CD4-positive, alpha-beta T cell treated with Interleukin-15 for 4 hours (primary cell): ENCODE results near the gene MRPS27.
"Not testable (repeated sequence)": the region's sequence is repeated elsewhere in the genome, so short reads cannot be mapped to it uniquely, and the experiment has no call there.

ENCODE experiments used
- DNase-seq: peaks from one replicate; pipeline ENCODE4 v3.0.0-alpha.2; 2020; ENCODE audit warnings: low spot score

MRPS27 gene

DNA sequence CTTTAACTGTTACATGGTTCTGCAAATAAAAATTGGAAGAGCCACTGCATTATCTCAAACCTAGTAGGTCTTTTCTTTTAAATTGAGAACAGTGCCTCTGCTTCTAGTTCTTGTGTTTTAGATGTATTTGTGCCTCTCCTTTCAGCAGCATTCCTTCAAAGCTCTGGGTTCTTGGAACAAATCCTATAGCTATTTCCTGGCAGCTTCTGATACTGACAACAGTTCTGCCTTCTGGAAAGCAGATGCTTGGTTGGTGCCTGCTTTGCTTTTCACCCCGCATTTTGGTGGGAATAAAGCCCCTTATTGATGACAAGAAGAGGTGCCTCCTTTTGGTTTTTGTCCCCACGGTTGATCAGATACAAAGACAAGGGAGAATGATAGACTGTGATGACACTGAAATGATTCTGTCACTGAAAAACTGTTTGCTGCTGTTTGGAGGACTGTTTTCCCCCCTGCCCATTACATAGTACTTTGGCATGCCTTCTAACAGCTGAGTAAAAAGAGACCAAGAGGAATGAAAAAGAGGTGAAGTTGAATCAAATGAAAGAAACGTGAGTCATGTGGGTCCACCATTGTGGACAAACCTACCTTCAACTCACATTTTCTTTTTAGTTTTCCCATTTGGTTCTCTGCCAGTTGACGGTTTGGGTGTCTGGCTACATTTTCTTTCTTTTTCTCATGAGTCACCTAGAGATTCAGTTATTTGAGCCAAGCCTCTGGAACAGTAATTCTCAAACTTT, 5.7 kb upstream of the MRPS27 start:
- DNase-seq: no peak

DNA sequence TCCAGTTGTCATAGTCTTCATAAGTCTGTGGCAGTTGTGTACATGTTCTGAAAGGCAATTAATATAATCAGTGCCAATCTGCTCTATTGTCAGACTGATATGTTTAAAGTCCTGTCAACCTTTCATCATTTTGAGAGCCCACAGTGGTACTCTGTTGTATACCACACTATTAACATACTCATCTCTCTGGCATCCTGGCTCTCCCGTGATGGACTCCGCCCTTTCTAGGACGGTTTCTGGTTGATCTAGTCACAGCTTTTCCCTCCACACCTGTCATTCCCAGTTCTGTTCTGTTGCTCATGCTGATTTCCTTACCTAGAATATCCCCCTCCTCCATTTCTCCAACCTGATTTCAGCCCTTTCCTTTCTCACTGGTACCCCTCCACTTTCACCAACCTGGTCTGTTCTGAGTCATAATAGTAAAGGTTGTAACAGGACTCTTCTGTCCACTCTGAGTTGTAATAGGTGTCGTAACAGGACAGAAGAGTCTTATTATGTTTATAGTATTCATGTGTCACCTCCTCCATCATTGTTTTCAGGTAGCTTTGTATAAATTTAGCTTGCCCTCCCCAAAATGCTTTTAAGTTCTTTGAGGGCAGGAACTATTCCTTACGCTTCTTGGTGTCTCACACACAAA, 4.3 kb upstream of the MRPS27 start:
- DNase-seq: no peak

DNA sequence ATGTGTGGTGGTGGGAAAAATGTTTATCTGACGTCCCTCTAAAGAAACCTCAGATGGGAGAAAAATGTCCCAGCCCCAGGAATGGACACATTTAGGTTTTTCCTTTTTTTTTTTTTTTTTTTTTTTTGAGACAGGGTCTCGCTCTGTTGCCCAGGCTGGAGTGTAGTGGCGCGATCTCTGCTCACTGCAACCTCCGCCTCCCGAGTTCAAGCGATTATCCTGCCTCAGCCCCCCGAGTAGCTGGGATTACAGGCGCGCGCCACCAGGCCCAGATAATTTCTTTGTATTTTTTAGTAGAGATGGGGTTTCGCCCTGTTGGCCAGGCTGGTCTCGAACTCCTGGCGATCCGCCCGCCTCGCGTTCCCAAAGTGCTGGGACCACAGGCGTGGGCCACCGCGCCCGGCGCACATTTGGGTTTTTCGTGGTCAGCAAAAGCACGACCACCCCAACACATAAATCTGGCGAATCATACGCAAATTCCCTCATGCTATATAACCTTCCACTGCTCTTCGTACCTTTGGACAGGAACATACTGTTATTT, 535 bp downstream of the MRPS27 start:
- DNase-seq: not testable (repeated sequence)

DNA sequence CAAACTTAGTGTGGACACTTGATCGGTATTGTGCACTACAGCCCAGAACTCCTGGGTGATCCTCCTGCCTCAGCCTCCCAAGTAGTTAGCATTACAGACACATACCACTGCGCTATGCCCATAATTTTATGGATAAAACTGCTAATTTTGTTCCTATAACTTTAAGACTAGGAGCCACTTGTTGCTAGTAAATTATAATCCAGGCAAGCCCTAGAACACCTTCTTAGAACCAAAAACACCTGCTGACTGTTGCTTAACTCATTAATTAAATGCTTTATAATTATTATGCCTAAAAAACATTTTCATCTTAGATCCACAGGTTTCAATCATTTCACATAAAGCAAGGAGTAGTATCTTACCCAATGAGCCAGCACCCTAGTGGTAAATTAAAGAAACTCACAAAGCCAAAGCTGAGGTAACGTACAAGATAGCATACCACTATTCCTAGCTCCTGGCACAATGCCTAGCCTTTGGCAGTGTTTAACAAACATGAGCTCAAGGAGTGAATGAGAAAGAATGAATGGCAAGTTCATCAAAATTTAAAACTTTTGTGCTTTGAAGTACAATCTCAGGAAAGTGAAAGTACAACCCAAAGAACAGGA, 5.4 kb downstream of the MRPS27 start:
- no peak for DNase-seq

DNA sequence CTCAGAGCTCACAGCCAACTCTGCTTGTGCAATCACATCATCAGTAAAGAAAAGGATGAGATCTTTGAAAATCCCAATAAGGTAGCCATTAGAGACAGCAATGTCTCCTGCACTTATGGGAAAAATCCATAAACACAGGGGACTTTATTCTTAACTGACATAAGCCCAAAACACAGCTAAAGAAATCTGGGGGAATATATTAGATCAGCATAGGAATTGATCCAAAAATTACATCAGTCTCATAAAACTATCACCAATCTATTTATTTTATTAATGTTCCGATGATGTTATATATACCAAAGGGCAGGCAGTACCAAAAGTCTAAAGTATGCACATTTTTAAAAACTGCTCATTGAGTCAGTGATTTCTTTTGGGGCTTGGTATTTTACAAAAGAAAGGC, 6.9 kb downstream of the MRPS27 start:
- DNase-seq: no peak

DNA sequence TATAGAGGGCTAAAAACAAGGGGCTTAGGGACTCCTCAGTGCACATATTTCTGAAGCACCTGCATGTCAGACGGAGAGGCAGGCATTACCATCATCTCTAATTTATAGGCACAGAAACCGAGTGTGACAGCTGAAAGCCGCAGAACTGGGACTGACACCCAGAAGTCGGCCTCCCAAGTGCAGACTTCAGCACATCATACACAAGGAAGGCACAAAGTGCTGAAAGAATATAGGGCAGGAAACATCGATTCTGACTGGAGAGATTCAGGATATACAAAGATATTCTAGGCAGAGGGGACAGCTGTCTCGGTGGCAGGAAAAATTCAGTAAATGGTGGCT, 11.2 kb downstream of the MRPS27 start:
- no peak for DNase-seq

DNA sequence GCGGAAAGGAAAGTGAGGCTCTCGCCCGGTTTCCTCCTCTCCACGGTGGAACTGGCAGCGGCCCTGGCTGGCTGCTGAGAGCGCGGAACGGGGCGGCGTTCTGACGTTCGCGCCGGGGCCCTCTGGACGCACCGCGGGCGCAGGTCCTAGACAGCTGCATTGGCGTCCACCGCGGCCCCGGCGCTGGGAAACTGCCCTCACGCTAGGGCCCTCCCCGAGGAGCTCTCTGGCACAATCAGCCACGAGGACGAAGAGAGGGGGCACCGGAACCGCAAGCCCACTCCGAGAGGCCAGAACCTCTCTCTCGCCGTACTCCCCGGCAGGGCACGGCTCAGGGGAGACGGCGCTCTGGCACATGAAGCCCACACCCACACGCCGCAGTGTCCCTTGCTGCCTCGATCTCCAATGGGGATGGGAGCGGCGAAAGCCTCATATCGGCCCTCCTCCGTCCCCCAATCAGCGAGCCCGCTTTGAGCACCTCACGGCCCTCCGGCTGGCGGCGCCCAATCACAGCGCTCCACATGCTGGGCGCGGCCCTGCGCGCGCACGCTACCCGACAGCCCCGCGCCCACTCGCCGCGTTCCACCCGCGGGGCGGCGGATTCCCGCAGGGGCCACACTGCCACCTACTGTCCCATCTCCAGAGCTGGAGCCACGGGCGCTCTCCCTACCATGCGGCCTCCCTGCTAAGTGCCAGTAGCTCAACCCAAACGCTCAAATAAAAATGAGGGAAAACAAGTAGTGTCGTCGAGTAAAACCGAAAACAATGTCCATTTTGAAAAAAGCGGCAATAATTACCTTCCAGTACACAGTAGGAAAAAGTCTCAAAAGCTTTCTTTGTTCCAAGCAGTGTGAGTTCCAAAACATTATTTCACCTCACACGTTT, 11.8 kb downstream of the MRPS27 start:
- peak; percentile 95 for DNase-seq

DNA sequence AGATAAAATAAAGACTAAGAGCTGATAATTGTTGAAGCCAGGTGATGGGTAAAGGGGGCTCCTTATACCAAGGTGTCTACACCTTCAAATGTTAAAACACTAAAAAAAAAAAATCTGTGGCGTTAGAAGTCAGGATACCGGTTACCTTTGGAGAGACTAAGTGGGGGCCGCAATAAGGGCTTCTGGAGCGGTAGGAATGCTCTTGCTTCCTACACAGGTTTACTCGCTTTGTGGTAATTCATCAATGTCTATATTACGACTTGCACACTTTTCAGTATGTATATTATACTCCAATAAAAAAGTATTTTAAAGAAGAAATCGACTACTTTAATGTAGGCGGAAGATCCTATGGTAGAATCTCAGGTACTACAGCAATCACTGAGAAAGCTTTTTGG, 12.5 kb downstream of the MRPS27 start:
- DNase-seq: no peak

DNA sequence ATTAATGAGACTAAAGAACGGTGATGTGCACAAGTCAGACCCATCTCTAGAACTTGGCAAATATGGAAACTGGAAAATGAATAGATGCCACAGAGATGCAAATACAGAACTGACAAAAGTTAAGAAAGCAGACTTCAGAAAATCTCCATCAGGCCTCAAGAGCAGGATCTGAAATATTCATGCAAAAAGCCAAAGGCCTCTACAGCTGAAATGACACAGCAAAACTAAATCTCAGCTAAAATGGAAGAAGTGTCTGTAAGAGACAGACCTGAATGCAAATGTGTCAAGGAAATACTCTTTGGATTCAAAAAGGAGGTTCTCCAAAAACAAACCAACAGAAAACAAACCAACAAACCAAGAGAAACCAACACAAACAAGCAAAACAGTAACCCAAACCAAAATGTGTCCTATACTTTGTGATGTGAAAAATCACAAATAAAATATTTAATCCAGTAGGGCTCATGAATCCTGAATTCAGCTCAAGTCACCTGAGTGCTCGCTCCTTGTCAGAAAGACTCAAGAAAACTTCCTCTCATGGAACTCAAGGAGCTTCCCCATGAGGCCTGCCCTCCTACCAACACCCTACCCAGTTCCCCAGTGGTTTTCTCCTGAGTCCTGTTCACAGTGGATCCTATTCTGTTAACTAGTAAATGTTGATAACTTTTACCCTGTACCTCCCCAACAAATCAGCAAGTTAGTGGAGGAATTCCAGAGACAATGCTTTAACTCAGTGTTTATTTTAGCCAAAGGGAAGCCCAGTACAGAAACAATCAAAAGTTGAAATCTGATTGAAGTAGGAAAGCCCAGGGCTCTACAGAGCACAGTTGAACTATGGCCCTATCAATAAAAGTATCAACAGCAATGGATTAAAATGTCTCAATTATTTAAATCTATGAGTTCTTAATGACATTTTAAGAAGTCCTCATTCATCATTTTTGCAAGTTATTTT, 14.6 kb downstream of the MRPS27 start:
- no peak for DNase-seq

DNA sequence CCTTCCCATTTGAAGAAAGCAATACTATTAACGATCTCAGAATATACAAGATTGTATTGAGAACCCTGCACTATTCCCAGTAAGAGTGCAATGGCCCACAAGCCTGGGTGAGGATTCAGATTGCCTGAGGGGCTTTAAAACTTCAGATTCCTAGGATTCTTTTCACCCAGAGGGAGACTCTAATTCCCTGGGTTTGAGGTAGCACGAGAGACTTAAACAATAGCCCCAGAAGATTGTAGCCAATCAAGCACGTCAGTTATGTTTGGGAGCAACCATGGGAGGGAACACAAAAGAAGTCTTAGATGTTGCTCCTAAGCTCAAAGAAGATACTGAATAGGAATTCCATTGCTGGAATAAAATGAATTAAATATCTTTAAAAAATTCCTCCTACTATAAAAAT, 17.9 kb downstream of the MRPS27 start:
- DNase-seq: no peak

DNA sequence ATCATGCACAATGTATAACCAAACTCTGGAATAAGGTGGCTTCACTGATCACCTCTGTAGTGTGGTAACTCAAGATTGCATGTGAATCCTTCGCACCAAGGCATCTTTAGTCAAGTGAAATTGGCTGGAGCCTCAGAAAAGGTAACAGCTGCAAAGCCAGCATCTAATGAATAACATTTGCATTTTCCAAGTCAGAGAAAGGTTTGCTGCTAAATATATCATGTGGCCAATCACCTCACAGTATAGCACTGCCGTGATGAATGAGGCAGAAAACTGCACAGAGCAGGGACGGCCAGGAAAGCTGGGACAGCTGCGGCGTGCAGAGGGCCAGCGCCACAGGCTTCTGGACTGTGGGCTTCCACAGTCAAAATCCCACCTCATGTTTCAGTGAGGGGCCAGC, 18.5 kb downstream of the MRPS27 start:
- DNase-seq: no peak

DNA sequence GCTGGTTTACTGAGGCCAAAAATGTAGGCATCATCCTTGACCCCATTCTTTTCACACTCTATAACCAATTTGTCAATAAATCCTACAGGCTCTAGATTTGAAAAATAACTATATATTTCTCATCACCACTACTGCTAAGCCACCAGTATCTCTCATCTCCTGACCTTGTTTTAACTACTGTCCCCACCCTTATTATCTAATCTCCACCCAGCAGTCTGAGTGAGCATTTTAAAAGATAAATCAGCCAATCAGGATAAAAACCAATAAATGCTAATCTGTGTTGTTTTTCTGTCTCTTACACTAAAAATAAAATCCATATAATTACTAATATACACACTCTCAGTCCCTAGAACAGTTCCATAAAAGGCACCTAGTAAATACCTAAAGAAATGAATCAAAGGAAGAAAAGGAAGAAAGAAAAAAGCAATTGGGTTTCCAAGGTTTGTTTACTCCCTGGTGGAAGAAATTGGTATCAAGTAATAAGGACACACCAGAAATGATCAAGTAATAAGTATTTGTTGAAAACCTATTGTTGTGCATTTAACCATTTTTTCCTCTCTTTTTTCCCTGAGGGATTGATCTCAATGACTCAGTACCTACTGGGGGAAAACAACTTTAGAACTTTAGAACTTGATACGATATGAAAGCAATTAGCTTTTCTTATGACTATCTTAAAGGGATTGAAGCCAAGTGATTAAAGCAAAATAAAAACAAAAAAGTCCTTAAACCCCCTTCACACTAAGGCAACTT, 19.3 kb downstream of the MRPS27 start:
- DNase-seq: no peak

DNA sequence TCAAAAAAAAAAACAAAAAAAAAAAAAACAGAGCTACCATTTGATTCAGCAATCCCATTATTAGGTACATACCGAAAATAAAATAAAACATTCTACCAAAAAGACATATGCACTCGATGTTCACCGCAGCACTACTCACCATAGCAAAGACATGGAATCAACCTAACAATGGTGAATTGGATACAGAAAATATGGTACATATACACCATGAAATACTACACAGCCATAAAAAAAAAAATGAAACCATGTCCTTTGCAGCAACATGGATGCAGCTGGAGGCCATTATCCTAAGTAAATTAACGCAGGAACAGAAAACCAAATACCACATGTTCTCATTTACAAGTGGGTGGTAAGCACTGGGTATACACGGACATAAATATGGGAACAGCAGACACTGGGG, 21.3 kb downstream of the MRPS27 start:
- no peak for DNase-seq

DNA sequence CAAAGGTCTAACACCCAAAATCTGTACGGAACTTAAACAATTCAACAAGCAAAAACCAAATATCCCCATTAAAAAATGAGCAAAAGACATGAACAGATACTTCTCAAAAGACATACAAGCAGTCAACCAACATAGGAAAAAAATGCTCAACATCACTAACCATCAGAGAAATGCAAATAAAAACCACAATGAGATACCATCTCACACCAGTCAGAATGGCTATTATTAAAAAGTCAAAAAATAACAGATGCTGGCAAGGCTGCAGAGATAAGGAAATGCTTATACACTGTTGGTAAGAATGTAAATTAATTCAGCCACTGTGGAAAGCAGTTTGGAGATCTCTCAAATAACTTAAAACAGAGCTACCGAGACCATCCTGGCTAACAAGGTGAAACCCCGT, 21.9 kb downstream of the MRPS27 start:
- not testable (repeated sequence) for DNase-seq

DNA sequence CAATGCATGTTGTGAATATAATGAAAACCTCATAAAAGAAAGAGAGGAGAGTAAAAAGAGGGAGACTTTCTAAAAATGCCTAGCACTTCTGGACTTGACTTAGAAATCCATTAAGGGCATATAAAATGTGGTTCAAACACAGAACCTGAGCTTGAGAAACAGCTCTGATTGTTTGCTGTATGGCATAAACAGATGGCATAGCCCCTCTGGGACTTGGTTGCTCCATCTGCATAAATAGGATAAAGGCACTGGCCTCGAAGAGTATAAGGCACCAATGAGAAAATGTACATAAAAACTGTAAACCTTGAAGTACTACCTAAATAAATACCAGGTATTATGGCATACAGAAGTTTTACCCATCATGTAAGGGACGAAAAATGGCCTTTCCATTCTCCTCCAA, 23.8 kb downstream of the MRPS27 start:
- DNase-seq: no peak

DNA sequence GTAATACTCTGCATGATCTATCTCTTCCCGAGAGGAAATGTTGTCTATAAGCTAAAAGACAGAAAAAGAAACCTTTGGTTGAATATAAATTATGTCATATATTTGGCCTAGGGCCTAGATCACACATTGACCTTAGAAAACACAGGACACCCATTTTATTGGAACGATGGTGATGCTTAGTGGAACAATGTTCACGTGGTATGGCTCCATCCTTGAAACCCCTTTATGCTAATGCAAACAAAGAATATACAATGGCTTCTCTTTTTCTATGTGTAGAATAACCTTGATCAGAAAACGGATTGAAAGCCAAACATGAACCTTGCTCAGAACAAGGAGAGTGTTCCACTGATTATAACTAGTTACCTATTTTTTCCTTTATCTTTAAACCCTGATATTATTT, 24.5 kb downstream of the MRPS27 start:
- no peak for DNase-seq

DNA sequence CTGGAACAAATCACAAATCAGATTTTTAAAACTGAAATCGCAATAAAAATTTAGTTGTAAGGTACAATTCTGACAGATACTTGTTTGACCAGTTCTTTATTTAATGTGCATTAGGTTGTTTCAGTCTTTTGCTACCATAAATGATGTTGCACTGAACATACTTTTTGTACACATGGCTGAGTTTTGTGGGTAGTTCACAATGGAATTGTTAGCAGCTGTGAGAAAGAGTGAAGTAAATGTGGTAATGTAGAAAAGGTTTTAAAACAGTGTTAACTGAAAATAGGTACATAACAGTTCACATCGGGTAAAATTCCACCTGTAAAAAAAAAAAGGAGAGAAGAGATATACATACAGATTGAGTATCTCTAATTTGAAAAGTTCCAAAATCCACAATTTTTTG, 25.6 kb downstream of the MRPS27 start:
- no peak for DNase-seq

DNA sequence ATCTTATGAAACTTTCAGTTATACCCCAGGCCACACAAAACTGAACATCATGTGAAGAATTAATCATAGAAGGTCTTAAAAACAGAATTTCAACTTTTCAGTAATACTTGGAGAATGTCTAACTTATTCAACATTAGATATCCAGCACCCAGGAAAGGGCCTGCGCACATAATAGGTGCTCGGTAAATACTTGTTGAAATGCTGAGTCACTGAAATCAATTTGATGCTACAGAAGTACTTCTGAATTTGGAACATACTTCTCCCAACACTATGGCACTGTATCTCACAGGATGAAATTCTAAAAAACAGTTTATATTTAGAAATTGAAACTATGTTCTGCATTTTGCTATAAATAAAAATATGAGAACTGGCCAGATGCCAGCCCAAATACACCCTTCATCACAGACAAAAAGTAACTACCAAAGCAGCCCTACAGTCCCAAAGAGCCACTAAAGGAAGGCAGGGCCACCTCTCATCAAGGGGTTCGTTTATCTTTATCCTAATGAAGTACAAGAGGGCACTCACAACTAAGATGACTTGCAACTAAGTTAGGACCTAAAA, 26.5 kb downstream of the MRPS27 start:
- no peak for DNase-seq

DNA sequence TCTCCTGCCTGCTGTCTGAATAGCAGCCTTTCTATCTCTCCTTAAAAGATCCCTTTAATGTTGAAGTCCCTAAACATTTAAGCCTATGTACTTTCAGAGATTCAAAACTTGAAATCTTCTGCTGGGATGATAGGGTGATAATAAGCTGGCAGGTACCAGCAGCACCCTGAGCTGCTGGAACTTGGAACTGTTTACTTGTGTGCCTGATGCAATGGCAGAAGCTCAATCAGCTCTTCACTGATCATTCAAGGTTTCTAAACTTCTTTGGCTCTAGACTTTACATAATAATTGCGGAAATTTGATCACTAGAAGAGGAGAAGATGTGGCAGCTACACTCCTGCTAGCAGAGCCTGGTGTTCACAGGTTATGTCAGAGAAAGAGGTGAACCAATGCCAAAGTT, 27.6 kb downstream of the MRPS27 start:
- no peak for DNase-seq

DNA sequence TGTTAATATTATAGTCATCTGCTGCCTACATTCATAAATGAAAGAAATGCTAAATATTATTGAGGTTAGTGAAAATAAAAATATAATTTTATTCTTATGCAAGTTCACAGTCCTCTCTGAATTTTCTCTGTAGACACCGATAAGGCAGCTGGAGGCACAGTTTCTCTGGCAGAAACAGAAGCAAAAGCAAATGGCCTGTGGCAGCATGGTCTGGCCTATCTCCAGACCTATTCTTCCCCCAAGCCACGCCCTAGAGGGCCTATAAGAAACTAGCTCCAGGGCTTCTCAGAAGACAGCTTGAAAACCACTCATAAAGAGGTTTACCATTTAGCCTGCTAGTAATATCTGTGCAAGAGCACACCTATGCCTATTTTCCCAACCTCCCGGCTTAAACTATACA, 28.4 kb downstream of the MRPS27 start:
- DNase-seq: no peak
